Uterus (tissue), 2 donors: Measurements from ENCODE around the gene DOCK7.

ENCODE experiments used
- POLR2A ChIP-seq, 2 donors: fragments of 450-650 bp; IDR thresholded peaks; one replicate each; pipeline ENCODE4 v1.6.1; 2016; ENCODE audit warnings: antibody characterized with exemption in 2 of 2, mild to moderate bottlenecking in 1 of 2, moderate library complexity in 1 of 2
- TF ChIP-seq, protein P1 (sequence below), 4 experiments: fragments of 200-600 bp in 2 of 4; fragments of 450-650 bp in 2 of 4; sonication (generic) in 2 of 4; IDR thresholded peaks; one replicate each; pipeline ENCODE4 v1.5.1; 2016 to 2019; ENCODE audit warnings: antibody characterized with exemption in 4 of 4, mild to moderate bottlenecking in 2 of 4, moderate library complexity in 1 of 4

DNA sequence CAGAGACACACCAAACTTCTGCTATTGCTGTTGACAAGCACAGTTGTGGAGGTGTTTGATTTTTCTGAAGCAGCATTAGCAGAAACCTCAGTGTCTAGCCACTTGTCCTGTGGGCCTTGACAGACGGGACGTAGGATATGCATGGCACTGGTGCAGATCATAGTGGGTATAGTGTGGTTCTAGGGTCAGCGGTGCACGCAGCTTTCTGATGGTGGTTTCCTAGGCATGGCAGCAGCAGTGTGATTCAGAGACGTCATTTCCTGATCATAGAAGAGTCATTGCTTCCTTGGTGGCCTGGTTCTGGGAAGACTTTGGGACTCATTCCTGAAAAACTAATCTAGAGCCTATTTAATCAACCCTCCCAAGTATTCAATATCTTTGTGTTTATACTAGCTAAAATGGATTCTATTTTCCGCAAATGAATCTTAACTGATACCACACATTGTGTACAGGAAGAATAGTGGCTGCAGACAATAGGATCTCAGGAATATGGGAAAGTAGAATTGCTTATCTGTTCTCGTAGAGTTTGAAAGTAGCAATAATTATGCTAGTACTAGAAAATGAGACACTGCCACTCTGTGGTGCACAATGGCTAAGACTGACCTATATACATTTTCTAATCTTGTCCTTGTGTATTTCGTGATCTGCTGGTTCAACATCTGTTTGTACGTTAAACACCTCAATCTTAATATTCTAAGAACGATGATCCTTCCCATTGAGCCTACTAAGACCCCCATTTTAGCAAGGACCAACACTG, 254.1 kb downstream of the DOCK7 start:
- TF ChIP-seq, protein P1, sequence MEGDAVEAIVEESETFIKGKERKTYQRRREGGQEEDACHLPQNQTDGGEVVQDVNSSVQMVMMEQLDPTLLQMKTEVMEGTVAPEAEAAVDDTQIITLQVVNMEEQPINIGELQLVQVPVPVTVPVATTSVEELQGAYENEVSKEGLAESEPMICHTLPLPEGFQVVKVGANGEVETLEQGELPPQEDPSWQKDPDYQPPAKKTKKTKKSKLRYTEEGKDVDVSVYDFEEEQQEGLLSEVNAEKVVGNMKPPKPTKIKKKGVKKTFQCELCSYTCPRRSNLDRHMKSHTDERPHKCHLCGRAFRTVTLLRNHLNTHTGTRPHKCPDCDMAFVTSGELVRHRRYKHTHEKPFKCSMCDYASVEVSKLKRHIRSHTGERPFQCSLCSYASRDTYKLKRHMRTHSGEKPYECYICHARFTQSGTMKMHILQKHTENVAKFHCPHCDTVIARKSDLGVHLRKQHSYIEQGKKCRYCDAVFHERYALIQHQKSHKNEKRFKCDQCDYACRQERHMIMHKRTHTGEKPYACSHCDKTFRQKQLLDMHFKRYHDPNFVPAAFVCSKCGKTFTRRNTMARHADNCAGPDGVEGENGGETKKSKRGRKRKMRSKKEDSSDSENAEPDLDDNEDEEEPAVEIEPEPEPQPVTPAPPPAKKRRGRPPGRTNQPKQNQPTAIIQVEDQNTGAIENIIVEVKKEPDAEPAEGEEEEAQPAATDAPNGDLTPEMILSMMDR (IDR thresholded peaks at IDR 0.05) = no peak
- TF ChIP-seq POLR2A (IDR thresholded peaks at IDR 0.05) = no peak
